ENCODE measurements around the gene GRIK4. TPM values are rescaled to one million over a fixed set of nuclear protein-coding genes. Genes with fewer than 3 reads are reported as not detected.
A peak's percentile ranks its signal among the peaks of the same experiment; 100 is the strongest.

The GRIK4 gene
- total and polyA plus RNA-seq, 9 of the 15 experiments (the other 6 are each of a cell fraction or from before 2014, with no cell fraction given): not detected

DNA sequence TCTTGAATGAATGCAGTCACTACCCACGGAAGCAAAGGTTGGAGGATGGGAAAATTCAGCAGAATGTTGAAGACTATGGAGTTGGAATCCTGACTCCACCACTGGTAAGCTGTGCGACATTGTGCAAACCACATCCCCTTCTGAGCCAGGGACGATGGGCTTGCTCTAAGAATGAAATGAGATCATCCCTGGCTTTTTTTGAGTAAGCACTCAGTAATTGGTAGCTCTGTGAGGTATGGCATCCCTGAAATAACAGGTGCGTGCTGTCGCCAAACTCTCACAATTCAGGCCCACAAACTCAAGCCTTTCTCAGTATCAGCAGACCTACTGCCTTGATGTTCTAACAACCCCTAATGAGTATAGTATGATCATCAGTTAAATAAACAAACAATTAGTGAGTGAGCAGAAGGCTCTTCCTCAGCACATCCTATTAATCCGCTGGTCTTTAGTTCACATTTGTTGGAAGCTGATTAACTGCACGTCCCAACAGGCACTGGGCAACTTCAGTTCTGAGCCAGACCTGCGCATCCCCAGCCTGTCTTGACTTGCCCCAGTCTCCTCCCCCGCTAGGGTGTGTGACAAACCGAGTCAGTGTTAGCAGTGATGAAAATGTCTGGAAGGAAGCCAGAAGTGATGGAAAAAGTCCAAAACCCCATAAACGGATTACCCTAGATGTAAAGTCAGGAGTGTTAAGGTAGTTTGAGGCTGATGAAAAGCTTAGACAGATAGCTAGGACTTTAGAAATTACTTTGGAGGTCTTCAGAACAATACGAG is 235.5 kb downstream of the GRIK4 start:
- H3K9me3 ChIP-seq (replicated peaks; ENCODE audit: control insufficient read depth, insufficient read depth, low read depth, low read length): no peaks in the 10 kb centered on the region
- FAIRE-seq (no peak), DNase-seq (ENCODE audit: extremely low read depth in 1 of 4, low spot score in 3 of 4) (peak in 1 of 4 experiments; percentile 2), ATAC-seq (no peak)
- no peaks in the 10 kb centered on the region for H3K36me3 ChIP-seq (ENCODE audit: control insufficient read depth, insufficient read depth, low read length)
- no peaks in the 10 kb centered on the region for H3K4me1 ChIP-seq (replicated peaks in 1 of 2; ENCODE audit: control insufficient read depth in 2 of 2, insufficient read depth in 2 of 2, low read length in 2 of 2)
- TF ChIP-seq ZNF583 (CRISPR knock-in tag; IDR thresholded peaks at IDR 0.05) (no peak), NRF1 (conservative IDR thresholded peaks at IDR 0.05 in 1 of 2, IDR thresholded peaks at IDR 0.05 in 1 of 2) (peak; percentile 13 to 19; a peak in 1 of 4 replicates), ZFP1 (CRISPR knock-in tag; IDR thresholded peaks at IDR 0.05) (no peak), CHD4 (IDR thresholded peaks at IDR 0.05; ENCODE audit: insufficient read depth, insufficient replicate concordance, low read depth, low read length, poor library complexity, severe bottlenecking) (no peak)
- no peaks in the 10 kb centered on the region for H3K79me2 ChIP-seq (ENCODE audit: control insufficient read depth, insufficient read depth, low read length)
- CTCF ChIA-PET (ENCODE audit: low intra/inter-chr PET ratio): no interaction called here
- H3K9me1 ChIP-seq (ENCODE audit: control insufficient read depth, insufficient read depth, low read length): no peaks in the 10 kb centered on the region
- WGBS (ENCODE audit: insufficient coverage, low coverage, missing lambda C conversion rate): 1% methylated on average over 12 of the region's 12 CpGs
- no peak overlapping the region for H3K4me2 ChIP-seq (ENCODE audit: insufficient read depth, low read length)
- H4K20me1 ChIP-seq (replicated peaks; ENCODE audit: control insufficient read depth, insufficient read depth, low read length): no peaks in the 10 kb centered on the region
- no peak overlapping the region for H3K27ac ChIP-seq (ENCODE audit: extremely low read depth, low read depth, low read length)
- H3K27me3 ChIP-seq (ENCODE audit: control insufficient read depth in 2 of 2, insufficient read depth in 2 of 2, low read length in 2 of 2): peaks cover 0 to 12% of the 10 kb centered on the region in 2 experiments; a peak in 2 of 5 replicates
- H2AFZ ChIP-seq (ENCODE audit: low read depth, low read length): no peak overlapping the region
- no TSS peak for BruUV-seq (replicated peaks)
- POLR2A ChIA-PET: interaction anchor here (0.9 kb wide), 1 partner anchor 903 kb away, joined by 3 read pairs; no protein-coding TSS in a partner anchor
- intact Hi-C loops (cut with micrococcal nuclease): no loop called here
- H3K9ac ChIP-seq (ENCODE audit: insufficient read depth in 1 of 2, low read depth in 2 of 2, low read length in 2 of 2): no peak overlapping the region
- in situ Hi-C loops (cut with MboI): no loop called here
- H3K4me3 ChIP-seq: no peak overlapping the region

Measured in K562 (cell line).